ENCODE measurements around the gene GNG5.

DNA sequence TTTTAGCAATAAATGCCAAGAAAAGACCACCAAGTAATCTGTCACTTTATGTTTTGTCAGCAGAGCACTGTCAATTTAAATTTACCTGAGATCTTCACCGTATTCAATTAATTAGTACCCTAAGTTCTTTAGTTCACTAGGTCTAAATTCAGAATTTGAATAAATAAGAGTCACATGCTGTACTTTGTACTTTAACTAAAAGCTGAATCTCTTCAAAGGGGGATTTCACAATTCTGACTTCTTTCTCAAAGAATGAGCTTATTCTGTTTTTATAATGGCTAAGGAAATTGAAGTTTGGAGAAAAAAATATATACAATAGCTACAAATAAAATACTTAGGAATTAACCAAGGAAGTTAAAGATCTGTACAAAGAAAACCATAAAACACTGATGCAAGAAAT lies 2.1 kb upstream of the GNG5 start:
- TF ChIP-seq, protein P1, sequence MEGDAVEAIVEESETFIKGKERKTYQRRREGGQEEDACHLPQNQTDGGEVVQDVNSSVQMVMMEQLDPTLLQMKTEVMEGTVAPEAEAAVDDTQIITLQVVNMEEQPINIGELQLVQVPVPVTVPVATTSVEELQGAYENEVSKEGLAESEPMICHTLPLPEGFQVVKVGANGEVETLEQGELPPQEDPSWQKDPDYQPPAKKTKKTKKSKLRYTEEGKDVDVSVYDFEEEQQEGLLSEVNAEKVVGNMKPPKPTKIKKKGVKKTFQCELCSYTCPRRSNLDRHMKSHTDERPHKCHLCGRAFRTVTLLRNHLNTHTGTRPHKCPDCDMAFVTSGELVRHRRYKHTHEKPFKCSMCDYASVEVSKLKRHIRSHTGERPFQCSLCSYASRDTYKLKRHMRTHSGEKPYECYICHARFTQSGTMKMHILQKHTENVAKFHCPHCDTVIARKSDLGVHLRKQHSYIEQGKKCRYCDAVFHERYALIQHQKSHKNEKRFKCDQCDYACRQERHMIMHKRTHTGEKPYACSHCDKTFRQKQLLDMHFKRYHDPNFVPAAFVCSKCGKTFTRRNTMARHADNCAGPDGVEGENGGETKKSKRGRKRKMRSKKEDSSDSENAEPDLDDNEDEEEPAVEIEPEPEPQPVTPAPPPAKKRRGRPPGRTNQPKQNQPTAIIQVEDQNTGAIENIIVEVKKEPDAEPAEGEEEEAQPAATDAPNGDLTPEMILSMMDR (IDR thresholded peaks at IDR 0.05) = no peak
- no peak for TF ChIP-seq POLR2A (IDR thresholded peaks at IDR 0.05)

Data from heart left ventricle (tissue), 13 donors.